OCI-LY1 (cell line): ENCODE results near the gene HJURP.

Source experiments
- EZH2 ChIP-seq: fragments of 200-600 bp; sonication (generic), shearing (Covaris generic); IDR thresholded peaks from 2 replicates; pipeline ENCODE4 v1.8.0; 2017; ENCODE audit warnings: borderline replicate concordance, mixed run types, mild to moderate bottlenecking, antibody characterized with exemption, low read length, moderate library complexity, mixed read lengths
- TF ChIP-seq, protein P1 (sequence below): fragments of 200-600 bp; sonication (generic), shearing (Covaris generic); IDR thresholded peaks from 2 replicates; pipeline ENCODE4 v1.5.1; 2017; ENCODE audit warnings: mild to moderate bottlenecking, antibody characterized with exemption, low read length, moderate library complexity, mixed read lengths

- TF ChIP-seq, protein P1, sequence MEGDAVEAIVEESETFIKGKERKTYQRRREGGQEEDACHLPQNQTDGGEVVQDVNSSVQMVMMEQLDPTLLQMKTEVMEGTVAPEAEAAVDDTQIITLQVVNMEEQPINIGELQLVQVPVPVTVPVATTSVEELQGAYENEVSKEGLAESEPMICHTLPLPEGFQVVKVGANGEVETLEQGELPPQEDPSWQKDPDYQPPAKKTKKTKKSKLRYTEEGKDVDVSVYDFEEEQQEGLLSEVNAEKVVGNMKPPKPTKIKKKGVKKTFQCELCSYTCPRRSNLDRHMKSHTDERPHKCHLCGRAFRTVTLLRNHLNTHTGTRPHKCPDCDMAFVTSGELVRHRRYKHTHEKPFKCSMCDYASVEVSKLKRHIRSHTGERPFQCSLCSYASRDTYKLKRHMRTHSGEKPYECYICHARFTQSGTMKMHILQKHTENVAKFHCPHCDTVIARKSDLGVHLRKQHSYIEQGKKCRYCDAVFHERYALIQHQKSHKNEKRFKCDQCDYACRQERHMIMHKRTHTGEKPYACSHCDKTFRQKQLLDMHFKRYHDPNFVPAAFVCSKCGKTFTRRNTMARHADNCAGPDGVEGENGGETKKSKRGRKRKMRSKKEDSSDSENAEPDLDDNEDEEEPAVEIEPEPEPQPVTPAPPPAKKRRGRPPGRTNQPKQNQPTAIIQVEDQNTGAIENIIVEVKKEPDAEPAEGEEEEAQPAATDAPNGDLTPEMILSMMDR = peak; percentile 5; the same call in 1 of the 2 replicates
- no peak for TF ChIP-seq EZH2
Observed at GRCh38 chr2:233807215-233807865, 47.0 kb downstream of the HJURP start.
